Testis (tissue), 3 donors: ENCODE measurements around the gene CCDC192. TPM values are rescaled to one million over a fixed set of nuclear protein-coding genes. Genes with fewer than 3 reads are reported as not detected.
A peak's percentile ranks its signal among the peaks of the same experiment; 100 is the strongest.
"Not testable (repeated sequence)": the region's sequence is repeated elsewhere in the genome, so short reads cannot be mapped to it uniquely, and the experiment has no call there.

Source experiments
- DNase-seq: peaks from one replicate; pipeline ENCODE4 v3.0.0-alpha.2; 2019
- H3K27ac ChIP-seq, 2 donors: fragments of 200-600 bp; sonication (generic); one replicate each; pipeline ENCODE4 v1.5.1; 2019
- H3K27me3 ChIP-seq: fragments of 200-600 bp; sonication (generic); one replicate; pipeline ENCODE4 v1.5.1; 2019
- H3K36me3 ChIP-seq: fragments of 200-600 bp; sonication (generic); one replicate; pipeline ENCODE4 v1.5.1; 2017; ENCODE audit warnings: low read depth; ENCODE audit errors: missing control alignments
- H3K4me1 ChIP-seq: fragments of 200-600 bp; sonication (generic); one replicate; pipeline ENCODE4 v1.5.1; 2019
- H3K4me3 ChIP-seq, 2 donors: fragments of 200-600 bp; sonication (generic); one replicate each; pipeline ENCODE4 v1.5.1; 2017 to 2019
- H3K9me3 ChIP-seq: fragments of 200-600 bp; sonication (generic); one replicate; pipeline ENCODE4 v1.5.1; 2017
- POLR2A ChIP-seq: fragments of 450-650 bp; IDR thresholded peaks from one replicate; pipeline ENCODE4 v1.6.1; 2017; ENCODE audit warnings: antibody characterized with exemption, mild to moderate bottlenecking, moderate library complexity
- WGBS, 2 donors: methylation state at CpG; one replicate each; pipeline ENCODE4 v1.1.5; 2018; 5-methylcytosine and 5-hydroxymethylcytosine counted together
- intact Hi-C: fragments of 100-400 bp; cut with DNase I; formaldehyde crosslinking; loops from one replicate; pipeline ENCODE4 v1.15.1; 2023; ENCODE audit warnings: low total_unique reads
- polyA plus RNA-seq: library from polyadenylated mRNA; stranded (reverse); fragments of 350-450 nt; fragmentation: Illumina TruSeq; extraction: RNeasy Lipid Tissue Mini Kit (QIAGEN cat#74804); gene quantifications from one replicate; pipeline ENCODE4 v1.2.3, GENCODE V29; 2014; ENCODE audit warnings: low read depth, low replicate concordance; ENCODE audit not compliant: insufficient read depth
- total RNA-seq, 2 donors: library from RNA; depleted of rRNA; stranded (reverse); fragments of >200 nt; gene quantifications; one replicate each; pipeline ENCODE4 v1.2.3, GENCODE V29; 2016
- TF ChIP-seq, protein P1 (sequence below), 3 experiments: fragments of 450-650 bp in 2 of 3; fragments of 200-600 bp in 1 of 3; sonication (generic) in 1 of 3; IDR thresholded peaks; one replicate each; pipeline ENCODE4 v1.5.1; 2016 to 2019; ENCODE audit warnings: antibody characterized with exemption in 3 of 3, mild to moderate bottlenecking in 2 of 3, moderate library complexity in 1 of 3

The CCDC192 gene
- total and polyA plus RNA-seq, 3 donors from 2014 or later, result 7.8 to 22.6 (median 12.9) TPM

DNA sequence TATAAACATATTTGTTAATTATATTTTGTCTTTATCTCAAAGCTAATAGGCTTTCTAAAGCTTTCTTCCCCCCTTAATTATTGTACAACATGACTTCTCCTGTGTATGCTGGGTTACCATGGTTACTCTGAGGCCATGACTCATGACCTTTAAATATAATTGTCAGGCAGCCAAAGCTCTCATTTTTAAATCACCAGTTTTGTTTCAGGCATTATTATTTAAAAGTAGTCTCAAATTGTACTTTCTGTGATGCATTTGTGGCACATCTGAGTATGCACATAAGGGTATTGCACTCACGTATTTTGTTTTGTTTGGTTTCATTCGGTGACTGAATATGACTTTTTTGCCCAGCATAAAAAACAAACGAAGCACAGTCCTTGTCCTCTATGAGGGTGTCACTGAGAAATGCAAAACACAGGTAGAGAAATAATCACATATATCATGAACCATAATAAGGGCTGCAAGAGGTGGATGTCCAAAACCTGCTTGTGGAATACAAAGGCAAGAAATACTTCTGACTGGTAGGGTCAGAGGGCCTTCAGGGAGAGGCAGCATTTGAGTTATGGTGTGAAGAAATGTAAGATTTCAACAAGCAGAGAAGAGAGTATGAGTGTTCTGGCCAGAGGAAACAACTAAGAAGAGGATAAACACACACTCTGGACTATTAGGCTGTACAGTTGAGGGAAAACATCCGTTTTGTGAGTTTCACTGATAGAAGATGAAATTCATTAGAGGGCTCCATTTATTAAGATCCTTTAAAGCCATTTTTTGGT, 2.1 kb downstream of the CCDC192 start:
- H3K9me3 ChIP-seq, result no peaks in the 10 kb centered on the region
- peaks cover 6% of the 10 kb centered on the region for H3K4me1 ChIP-seq
- H3K27ac ChIP-seq, result peak overlapping the region; percentile 20 to 83
- intact Hi-C loops, result no loop called here
- H3K27me3 ChIP-seq, result no peaks in the 10 kb centered on the region
- H3K36me3 ChIP-seq, result no peaks in the 10 kb centered on the region
- TF ChIP-seq, protein P1, sequence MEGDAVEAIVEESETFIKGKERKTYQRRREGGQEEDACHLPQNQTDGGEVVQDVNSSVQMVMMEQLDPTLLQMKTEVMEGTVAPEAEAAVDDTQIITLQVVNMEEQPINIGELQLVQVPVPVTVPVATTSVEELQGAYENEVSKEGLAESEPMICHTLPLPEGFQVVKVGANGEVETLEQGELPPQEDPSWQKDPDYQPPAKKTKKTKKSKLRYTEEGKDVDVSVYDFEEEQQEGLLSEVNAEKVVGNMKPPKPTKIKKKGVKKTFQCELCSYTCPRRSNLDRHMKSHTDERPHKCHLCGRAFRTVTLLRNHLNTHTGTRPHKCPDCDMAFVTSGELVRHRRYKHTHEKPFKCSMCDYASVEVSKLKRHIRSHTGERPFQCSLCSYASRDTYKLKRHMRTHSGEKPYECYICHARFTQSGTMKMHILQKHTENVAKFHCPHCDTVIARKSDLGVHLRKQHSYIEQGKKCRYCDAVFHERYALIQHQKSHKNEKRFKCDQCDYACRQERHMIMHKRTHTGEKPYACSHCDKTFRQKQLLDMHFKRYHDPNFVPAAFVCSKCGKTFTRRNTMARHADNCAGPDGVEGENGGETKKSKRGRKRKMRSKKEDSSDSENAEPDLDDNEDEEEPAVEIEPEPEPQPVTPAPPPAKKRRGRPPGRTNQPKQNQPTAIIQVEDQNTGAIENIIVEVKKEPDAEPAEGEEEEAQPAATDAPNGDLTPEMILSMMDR (IDR thresholded peaks at IDR 0.05), result no peak
- TF ChIP-seq POLR2A, result no peak
- WGBS, 2 donors, result 36 to 53% methylated on average over 4 of the region's 4 CpGs
- H3K4me3 ChIP-seq, result no peak overlapping the region
- DNase-seq, result peak; percentile 22

DNA sequence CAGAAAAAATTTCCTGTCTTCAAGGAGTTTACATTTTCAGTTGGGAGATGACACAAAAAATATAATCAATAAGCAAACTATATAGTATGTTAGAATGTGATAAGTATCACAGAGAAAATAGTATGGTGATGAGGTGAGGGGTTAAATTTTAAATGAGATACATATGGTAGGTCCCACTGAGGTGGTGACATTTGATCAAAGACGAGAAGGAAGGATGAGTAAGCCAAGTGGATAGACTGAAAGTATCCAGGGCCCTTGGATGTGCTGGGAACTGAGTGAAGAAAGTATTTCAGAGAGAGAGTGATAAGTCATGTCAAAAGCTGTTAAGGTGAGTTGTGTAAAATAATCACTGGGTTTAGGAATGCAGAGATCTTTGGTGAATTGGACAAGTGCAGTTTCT, 3.5 kb downstream of the CCDC192 start:
- intact Hi-C loops, result no loop called here
- no peak for DNase-seq
- no peak overlapping the region for H3K4me3 ChIP-seq
- TF ChIP-seq, protein P1 (IDR thresholded peaks at IDR 0.05), result no peak
- no peak for TF ChIP-seq POLR2A
- peaks cover 6% of the 10 kb centered on the region for H3K4me1 ChIP-seq
- no peaks in the 10 kb centered on the region for H3K27me3 ChIP-seq
- WGBS, 2 donors, result 46 to 60% methylated on average over 1 of the region's 1 CpG
- no peaks in the 10 kb centered on the region for H3K36me3 ChIP-seq
- peak overlapping the region; percentile 20 to 83 for H3K27ac ChIP-seq
- H3K9me3 ChIP-seq, result no peaks in the 10 kb centered on the region

- Histone ChIP-seq H3K27me3 (no peaks in the 10 kb centered on the region), H3K4me1 (peaks cover 6% of the 10 kb centered on the region), H3K27ac (peak overlapping the region; percentile 77 to 90), H3K4me3 (no peak overlapping the region), H3K36me3 (no peaks in the 10 kb centered on the region), H3K9me3 (no peaks in the 10 kb centered on the region)
- DNase-seq, result no peak
- intact Hi-C loops, result no loop called here
- no peak for TF ChIP-seq POLR2A
- TF ChIP-seq, protein P1 (IDR thresholded peaks at IDR 0.05), result no peak
- 23 to 35% methylated on average over 3 of the region's 3 CpGs for WGBS, 2 donors
Observed at GRCh38 chr5:127707209-127707608, 4.0 kb downstream of the CCDC192 start.

DNA sequence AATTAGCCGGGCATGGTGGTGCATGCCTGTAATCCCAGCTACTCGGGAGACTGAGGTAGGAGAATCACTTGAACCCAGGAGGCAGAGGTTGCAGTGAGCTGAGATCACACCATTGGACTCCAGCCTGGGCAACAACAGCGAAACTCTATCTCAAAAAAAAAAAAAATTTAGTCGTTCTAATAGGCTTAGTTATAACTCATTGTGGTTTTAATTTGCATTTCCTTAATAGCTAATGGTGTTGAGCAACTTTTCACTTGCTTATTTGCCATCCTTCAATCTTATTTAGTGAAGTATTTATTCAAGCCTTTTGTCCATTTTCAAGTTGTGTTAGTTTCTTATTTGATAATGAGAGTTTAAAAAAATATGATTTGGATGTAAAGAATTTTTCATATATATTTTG, 9.9 kb downstream of the CCDC192 start:
- H3K27ac ChIP-seq, DNase-seq, intact Hi-C loops, H3K27me3 ChIP-seq, H3K36me3 ChIP-seq, H3K4me1 ChIP-seq, H3K9me3 ChIP-seq, H3K4me3 ChIP-seq: not testable (repeated sequence)
- 67% methylated on average over 4 of the region's 4 CpGs for WGBS, 2 donors

DNA sequence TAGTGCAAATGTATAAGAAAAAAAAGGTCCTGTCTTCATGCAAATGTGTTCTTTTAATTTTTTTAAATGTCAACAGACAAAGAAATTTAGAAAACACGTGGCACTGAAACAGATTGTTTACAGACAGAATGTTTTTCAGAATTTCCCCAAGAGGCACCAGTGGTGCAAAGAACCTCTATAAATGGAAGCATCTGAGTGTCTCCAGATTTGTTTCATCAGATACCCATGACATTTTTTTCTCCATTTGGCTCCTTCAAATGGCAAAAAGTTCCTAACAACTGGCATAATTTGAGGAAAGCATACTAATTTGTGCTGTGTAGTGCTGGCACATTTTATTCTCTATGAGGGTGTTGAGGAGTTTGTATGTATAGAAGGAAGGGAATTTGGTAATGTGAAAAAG, 15.0 kb downstream of the CCDC192 start:
- DNase-seq, result no peak
- TF ChIP-seq, protein P1 (IDR thresholded peaks at IDR 0.05), result no peak
- no peak for TF ChIP-seq POLR2A
- H3K4me1 ChIP-seq, result no peaks in the 10 kb centered on the region
- H3K27me3 ChIP-seq, result no peaks in the 10 kb centered on the region
- H3K36me3 ChIP-seq, result no peaks in the 10 kb centered on the region
- no peak overlapping the region for H3K4me3 ChIP-seq
- intact Hi-C loops, result no loop called here
- H3K9me3 ChIP-seq, result no peaks in the 10 kb centered on the region
- no peak overlapping the region for H3K27ac ChIP-seq
- 44 to 58% methylated on average over 1 of the region's 1 CpG for WGBS, 2 donors
